Liver (tissue), 9 donors: ENCODE data around the gene DGCR6. TPM values are rescaled to one million over a fixed set of nuclear protein-coding genes. Genes with fewer than 3 reads are reported as not detected.
"Not testable (repeated sequence)": the region's sequence is repeated elsewhere in the genome, so short reads cannot be mapped to it uniquely, and the experiment has no call there.

Source experiments
- DNase-seq: peaks from one replicate; pipeline ENCODE4 v3.0.0-alpha.2; 2017; ENCODE audit warnings: low spot score
- H3K27ac ChIP-seq, 2 donors: one replicate each; pipeline ENCODE4 v1.7.0; 2013; ENCODE audit warnings: inconsistent platforms in 2 of 2, low read length in 2 of 2, control low read depth in 1 of 2, low read depth in 1 of 2, mild to moderate bottlenecking in 1 of 2
- H3K27me3 ChIP-seq, 4 donors: one replicate each; pipeline versions ENCODE4 v1.6.1 to v1.7.0; 2013; ENCODE audit warnings: low read length in 3 of 4, inconsistent platforms in 1 of 4, mild to moderate bottlenecking in 1 of 4, moderate library complexity in 1 of 4; ENCODE audit not compliant: control insufficient read depth in 4 of 4, insufficient read depth in 4 of 4
- H3K36me3 ChIP-seq, 4 donors: one replicate each; pipeline versions ENCODE4 v1.6.1 to v1.7.0; 2013; ENCODE audit warnings: low read length in 3 of 4, mild to moderate bottlenecking in 3 of 4, low read depth in 1 of 4, moderate library complexity in 1 of 4; ENCODE audit not compliant: control insufficient read depth in 4 of 4, insufficient read depth in 3 of 4
- H3K4me1 ChIP-seq, 4 donors: one replicate each; pipeline versions ENCODE4 v1.6.1 to v1.7.0; 2013; ENCODE audit warnings: low read length in 3 of 4, mild to moderate bottlenecking in 3 of 4, moderate library complexity in 1 of 4; ENCODE audit not compliant: control insufficient read depth in 4 of 4, insufficient read depth in 4 of 4
- H3K4me3 ChIP-seq, 3 donors: one replicate each; pipeline versions ENCODE4 v1.6.1 to v1.7.0; 2013; ENCODE audit warnings: low read length in 3 of 3, control low read depth in 1 of 3, low read depth in 1 of 3, mild to moderate bottlenecking in 1 of 3
- H3K9ac ChIP-seq, 2 donors: one replicate each; pipeline ENCODE4 v1.7.0; 2013; ENCODE audit warnings: low read length in 2 of 2, mild to moderate bottlenecking in 2 of 2, moderate library complexity in 2 of 2, control low read depth in 1 of 2, low read depth in 1 of 2
- H3K9me3 ChIP-seq, 4 donors: one replicate each; pipeline versions ENCODE4 v1.6.1 to v1.7.0; 2013; ENCODE audit warnings: low read length in 3 of 4; ENCODE audit not compliant: control insufficient read depth in 4 of 4
- ATF3 ChIP-seq: IDR thresholded peaks from 2 replicates; pipeline ENCODE4 v1.6.1; 2016; ENCODE audit warnings: antibody characterized with exemption
- CTCF ChIP-seq: fragments of 150-350 bp; IDR thresholded peaks from 2 replicates; pipeline ENCODE4 v1.5.1; 2017; ENCODE audit warnings: improper control_type of control experiment, low read depth, low read length; ENCODE audit not compliant: missing input control
- EGR1 ChIP-seq, 2 donors: IDR thresholded peaks; 2 replicates each; pipeline ENCODE4 v1.6.1; 2016 to 2018; ENCODE audit warnings: antibody characterized with exemption in 2 of 2, low read depth in 2 of 2
- FOXA1 ChIP-seq: IDR thresholded peaks from 2 replicates; pipeline ENCODE4 v1.6.1; 2016; ENCODE audit warnings: antibody characterized with exemption
- FOXA2 ChIP-seq: IDR thresholded peaks from 2 replicates; pipeline ENCODE4 v1.6.1; 2016; ENCODE audit warnings: antibody characterized with exemption
- GABPA ChIP-seq, 2 donors: IDR thresholded peaks in 1 of 2; conservative IDR thresholded peaks in 1 of 2; 2 replicates each; pipeline ENCODE4 v1.6.1; 2016; ENCODE audit warnings: antibody characterized with exemption in 2 of 2, mild to moderate bottlenecking in 1 of 2, moderate library complexity in 1 of 2
- HNF4A ChIP-seq, 2 donors: conservative IDR thresholded peaks; 2 replicates each; pipeline ENCODE4 v1.6.1; 2016; ENCODE audit warnings: antibody characterized with exemption in 2 of 2, mild to moderate bottlenecking in 2 of 2
- HNF4G ChIP-seq: IDR thresholded peaks from 2 replicates; pipeline ENCODE4 v1.6.1; 2016; ENCODE audit warnings: antibody characterized with exemption
- JUND ChIP-seq, 2 donors: IDR thresholded peaks; 2 replicates each; pipeline ENCODE4 v1.6.1; 2016; ENCODE audit warnings: antibody characterized with exemption in 2 of 2
- MAX ChIP-seq: IDR thresholded peaks from 2 replicates; pipeline ENCODE4 v1.6.1; 2016; ENCODE audit warnings: antibody characterized with exemption
- NR2F2 ChIP-seq: IDR thresholded peaks from 2 replicates; pipeline ENCODE4 v1.6.1; 2016; ENCODE audit warnings: antibody characterized with exemption
- RAD21 ChIP-seq, 2 donors: IDR thresholded peaks; 2 replicates each; pipeline ENCODE4 v1.6.1; 2016; ENCODE audit warnings: antibody characterized with exemption in 2 of 2, mild to moderate bottlenecking in 2 of 2
- REST ChIP-seq: IDR thresholded peaks from 2 replicates; pipeline ENCODE4 v1.6.1; 2016; ENCODE audit warnings: antibody characterized with exemption, mild to moderate bottlenecking
- RXRA ChIP-seq, 2 donors: IDR thresholded peaks; 2 replicates each; pipeline ENCODE4 v1.6.1; 2017 to 2018; ENCODE audit warnings: antibody characterized with exemption in 2 of 2, mild to moderate bottlenecking in 1 of 2
- SP1 ChIP-seq: IDR thresholded peaks from 2 replicates; pipeline ENCODE4 v1.6.1; 2018; ENCODE audit warnings: antibody characterized with exemption, mild to moderate bottlenecking
- TAF1 ChIP-seq: conservative IDR thresholded peaks from 2 replicates; pipeline ENCODE4 v1.6.1; 2016; ENCODE audit warnings: antibody characterized with exemption, mild to moderate bottlenecking
- YY1 ChIP-seq: IDR thresholded peaks from 2 replicates; pipeline ENCODE4 v1.6.1; 2016; ENCODE audit warnings: antibody characterized with exemption, mild to moderate bottlenecking
- ZBTB33 ChIP-seq: IDR thresholded peaks from 2 replicates; pipeline ENCODE4 v1.6.1; 2016; ENCODE audit warnings: antibody characterized with exemption
- WGBS: extraction: QIAGEN DNeasy Blood & Tissue Kit; methylation state at CpG from one replicate; pipeline ENCODE4 v1.1.7; 2013; 5-methylcytosine and 5-hydroxymethylcytosine counted together
- polyA plus RNA-seq, 2 donors: library from polyadenylated mRNA; stranded (reverse) in 1 of 2; unstranded in 1 of 2; fragments of 200-250 nt in 1 of 2; fragments of >200 nt in 1 of 2; fragmentation: Nextera tagmentation in 1 of 2; extraction: Ambion mirVana in 1 of 2; gene quantifications; one replicate each; pipeline versions ENCODE4 v1.2.1 to v1.2.3, GENCODE V29; 2013 to 2015
- total RNA-seq, 2 donors: library from RNA; depleted of rRNA; stranded (reverse); fragments of >200 nt; gene quantifications; one replicate each; pipeline ENCODE4 v1.2.3, GENCODE V29; 2014
- donor health status: healthy.
- donor health status: healthy.
- donor health status: healthy.
- donor health status: healthy.
- donor health status: healthy.

The DGCR6 gene
- total and polyA plus RNA-seq, 4 donors = 0.92 to 1.5 (median 1.2) TPM

- no CpG with 5 or more reads among the region's 7 CpGs for WGBS
- H3K4me3 ChIP-seq = no peak overlapping the region
- TF ChIP-seq REST = no peak
- no peak for TF ChIP-seq HNF4A (conservative IDR thresholded peaks at IDR 0.05)
- no peak for TF ChIP-seq YY1
- TF ChIP-seq RXRA (IDR thresholded peaks at IDR 0.05) = no peak
- no peak for TF ChIP-seq EGR1 (IDR thresholded peaks at IDR 0.05; ENCODE audit: low read depth in 2 of 2)
- TF ChIP-seq NR2F2 = no peak
- TF ChIP-seq MAX = no peak
- no peak for TF ChIP-seq SP1
- TF ChIP-seq FOXA2 = no peak
- no peak for TF ChIP-seq TAF1
- no peak for TF ChIP-seq ATF3
- TF ChIP-seq GABPA (IDR thresholded peaks at IDR 0.05 in 1 of 2, conservative IDR thresholded peaks at IDR 0.05 in 1 of 2) = no peak
- TF ChIP-seq CTCF = no peak
- no peak for TF ChIP-seq FOXA1
- TF ChIP-seq JUND (IDR thresholded peaks at IDR 0.05) = no peak
- no peak for TF ChIP-seq HNF4G
- TF ChIP-seq ZBTB33 = no peak
- TF ChIP-seq RAD21 (IDR thresholded peaks at IDR 0.05) = no peak
Observed at GRCh38 chr22:18933914-18934313, 27.8 kb downstream of the DGCR6 start.

GRCh38 chr22:18934688-18935087 lies 28.6 kb downstream of the DGCR6 start:
- H3K9ac ChIP-seq, H3K4me1 ChIP-seq, H3K27me3 ChIP-seq, DNase-seq, H3K27ac ChIP-seq, H3K4me3 ChIP-seq, H3K36me3 ChIP-seq, H3K9me3 ChIP-seq: not testable (repeated sequence)
- no CpG with 5 or more reads among the region's 7 CpGs for WGBS

More at GRCh38 chr22:18933914-18934313, 27.8 kb downstream of the DGCR6 start:
- H3K27ac ChIP-seq = no peak overlapping the region
- H3K36me3 ChIP-seq = no peaks in the 10 kb centered on the region
- H3K9ac ChIP-seq = no peak overlapping the region
- no peak for DNase-seq
- no peaks in the 10 kb centered on the region for H3K27me3 ChIP-seq
- H3K4me1 ChIP-seq = no peaks in the 10 kb centered on the region
- H3K9me3 ChIP-seq = no peaks in the 10 kb centered on the region
